GM21576 (cell line): ENCODE data around the gene FREM2.

Experiments used
- ATAC-seq: cut with Tn5 transposase; IDR thresholded peaks from one replicate; pipeline ENCODE4 v1.9.1; 2021; ENCODE audit warnings: mild to moderate bottlenecking, moderate library complexity; ENCODE audit not compliant: unreplicated experiment

FREM2 gene

GRCh38 chr13:38883783-38884182 lies 196.9 kb downstream of the FREM2 start:
- ATAC-seq: no peak

- no peak for ATAC-seq
Observed at GRCh38 chr13:38888309-38888708, 201.4 kb downstream of the FREM2 start.

- no peak for ATAC-seq
Observed at GRCh38 chr13:38895075-38895474, 208.2 kb downstream of the FREM2 start.

- ATAC-seq: no peak
Observed at GRCh38 chr13:38897521-38897920, 210.6 kb downstream of the FREM2 start.

- ATAC-seq: no peak
Observed at GRCh38 chr13:38898481-38898880, 211.6 kb downstream of the FREM2 start.

- ATAC-seq: no peak
Observed at GRCh38 chr13:38899571-38899970, 212.7 kb downstream of the FREM2 start.

GRCh38 chr13:38900188-38900587 lies 213.3 kb downstream of the FREM2 start:
- ATAC-seq: no peak

- ATAC-seq: no peak
Observed at GRCh38 chr13:38902551-38902950, 215.7 kb downstream of the FREM2 start.

GRCh38 chr13:38905081-38905480 lies 218.2 kb downstream of the FREM2 start:
- no peak for ATAC-seq

GRCh38 chr13:38905861-38906260 lies 219.0 kb downstream of the FREM2 start:
- no peak for ATAC-seq

- no peak for ATAC-seq
Observed at GRCh38 chr13:38908574-38908973, 221.7 kb downstream of the FREM2 start.

- no peak for ATAC-seq
Observed at GRCh38 chr13:38914070-38914469, 227.2 kb downstream of the FREM2 start.

GRCh38 chr13:38921081-38921480 lies 234.2 kb downstream of the FREM2 start:
- ATAC-seq: no peak

- no peak for ATAC-seq
Observed at GRCh38 chr13:38922170-38922569, 235.3 kb downstream of the FREM2 start.

- ATAC-seq: no peak
Observed at GRCh38 chr13:38933786-38934185, 246.9 kb downstream of the FREM2 start.
